HCT116 (cell line): ENCODE measurements around the gene GSG1L. TPM values are rescaled to one million over a fixed set of nuclear protein-coding genes. Genes with fewer than 3 reads are reported as not detected.
A peak's percentile ranks its signal among the peaks of the same experiment; 100 is the strongest.

Experiments used
- ATAC-seq: fragments of 200-7000 bp; cut with Tn5 transposase; 2 replicates; pipeline ENCODE4 v1.9.1; 2020; ENCODE audit warnings: mild to moderate bottlenecking, moderate library complexity
- BruUV-seq: library from RNA; stranded (reverse); fragments of 400-500 nt; replicated peaks from 2 replicates; lab custom pipeline; 2021; lab: Mats Ljungman, UMichigan
- CTCF ChIA-PET: fragments of 300-600 bp; sonication (Branson Sonifier 250); formaldehyde crosslinking; loops from one replicate; lab custom pipeline; 2021; ENCODE audit warnings: antibody characterized with exemption; lab: Charles Lee
- POLR2A ChIA-PET: fragments of 300-600, 350-600 bp; sonication (Branson Sonifier 250); formaldehyde crosslinking; loops from one replicate; lab custom pipeline; 2021; ENCODE audit warnings: antibody characterized with exemption; lab: Charles Lee
- RAD21 ChIA-PET, 2 experiments: fragments of 300-600 bp; sonication (Branson Sonifier 250); formaldehyde crosslinking; loops; one replicate each; lab custom pipeline; 2023; ENCODE audit warnings: low total read pairs in 2 of 2; ENCODE audit not compliant: uncharacterized antibody in 2 of 2, unreplicated experiment in 2 of 2, low non-redundant PET in 1 of 2; lab: Charles Lee
- DNase-seq: peaks from one replicate; pipeline ENCODE4 v3.0.0-alpha.2; 2010; ENCODE audit warnings: low read depth, low spot score
- H2AFZ ChIP-seq: fragments of 200-600 bp; shearing (Covaris generic), sonication (generic); 2 replicates; pipeline ENCODE4 v1.6.1; 2017; ENCODE audit warnings: low read depth, mixed run types, mixed read lengths, antibody characterized with exemption, low read length; ENCODE audit not compliant: poor library complexity, severe bottlenecking
- H3K27ac ChIP-seq: 2 replicates; pipeline ENCODE4 v1.5.1; 2012; ENCODE audit warnings: low read depth, low read length
- H3K27me3 ChIP-seq: fragments of 200-600 bp; sonication (generic); 2 replicates; pipeline ENCODE4 v1.6.1; 2016; ENCODE audit warnings: mixed run types, low read length, mixed read lengths; ENCODE audit not compliant: insufficient read depth
- H3K36me3 ChIP-seq, 2 experiments: fragments of 200-500 bp in 1 of 2; fragments of 200-600 bp in 1 of 2; sonication (Bioruptor generic) in 1 of 2; sonication (generic) in 1 of 2; 2 replicates each; pipeline versions ENCODE4 v1.5.1 to v1.6.1; 2014 to 2016; ENCODE audit warnings: low read length in 2 of 2, inconsistent platforms in 1 of 2, mixed read lengths in 1 of 2, mixed run types in 1 of 2; ENCODE audit not compliant: insufficient read depth in 2 of 2, control insufficient read depth in 1 of 2
- H3K4me1 ChIP-seq, 2 experiments: fragments of 200-600 bp in 1 of 2; sonication (generic) in 1 of 2; 2 replicates each; pipeline versions ENCODE4 v1.5.1 to v1.6.1; 2012 to 2017; ENCODE audit warnings: low read length in 2 of 2, inconsistent platforms in 1 of 2, mild to moderate bottlenecking in 1 of 2, mixed read lengths in 1 of 2, mixed run types in 1 of 2, moderate library complexity in 1 of 2; ENCODE audit not compliant: insufficient read depth in 2 of 2, control insufficient read depth in 1 of 2
- H3K4me2 ChIP-seq: fragments of 200-600 bp; sonication (generic); 2 replicates; pipeline ENCODE4 v1.6.1; 2017; ENCODE audit warnings: mixed run types, low read length, mixed read lengths
- H3K4me3 ChIP-seq, 2 experiments: fragments of 200-600 bp in 1 of 2; sonication (generic) in 1 of 2; replicated peaks in 1 of 2; 2 replicates each; pipeline ENCODE4 v1.5.1; 2011 to 2016; ENCODE audit warnings: low read length in 2 of 2, control low read depth in 1 of 2, low read depth in 1 of 2, mild to moderate bottlenecking in 1 of 2, mixed read lengths in 1 of 2, mixed run types in 1 of 2
- H3K79me2 ChIP-seq: fragments of 200-600 bp; sonication (generic); 2 replicates; pipeline ENCODE4 v1.6.1; 2017; ENCODE audit warnings: mild to moderate bottlenecking, mixed run types, low read length, moderate library complexity, mixed read lengths; ENCODE audit not compliant: insufficient read depth
- H3K9ac ChIP-seq: fragments of 200-600 bp; sonication (generic); 2 replicates; pipeline ENCODE4 v1.6.1; 2016; ENCODE audit warnings: low read length, mixed read lengths
- H3K9me2 ChIP-seq: fragments of 200-600 bp; sonication (generic), shearing (Covaris generic); 2 replicates; pipeline ENCODE4 v1.6.1; 2017; ENCODE audit warnings: mixed run types, mild to moderate bottlenecking, moderate library complexity; ENCODE audit not compliant: insufficient read depth
- H3K9me3 ChIP-seq, 2 experiments: fragments of 200-500 bp in 1 of 2; fragments of 200-600 bp in 1 of 2; sonication (Bioruptor generic) in 1 of 2; sonication (generic) in 1 of 2; 2 replicates each; pipeline ENCODE4 v1.6.1; 2014 to 2017; ENCODE audit warnings: low read length in 2 of 2, mixed read lengths in 2 of 2, inconsistent platforms in 1 of 2, low read depth in 1 of 2, mild to moderate bottlenecking in 1 of 2, mixed run types in 1 of 2, moderate library complexity in 1 of 2; ENCODE audit not compliant: control insufficient read depth in 1 of 2, insufficient read depth in 1 of 2
- H4K20me1 ChIP-seq: fragments of 200-600 bp; sonication (generic), shearing (Covaris generic); 2 replicates; pipeline ENCODE4 v1.6.1; 2017; ENCODE audit warnings: mixed run types, mild to moderate bottlenecking, moderate library complexity; ENCODE audit not compliant: insufficient read depth
- CBX3 ChIP-seq: IDR thresholded peaks from 2 replicates; pipeline ENCODE4 v1.6.1; 2012; ENCODE audit warnings: low read depth
- EGR1 ChIP-seq: IDR thresholded peaks from 2 replicates; pipeline ENCODE4 v1.6.1; 2012; ENCODE audit warnings: low read depth
- ELF1 ChIP-seq: IDR thresholded peaks from 2 replicates; pipeline ENCODE4 v1.6.1; 2012; ENCODE audit warnings: low read depth, borderline replicate concordance
- EZH2phosphoT487 ChIP-seq: fragments of 200-600 bp; IDR thresholded peaks from 2 replicates; pipeline ENCODE4 v1.6.1; 2018; ENCODE audit warnings: antibody characterized with exemption, borderline replicate concordance
- FOSL1 ChIP-seq: IDR thresholded peaks from 2 replicates; pipeline ENCODE4 v1.6.1; 2012; ENCODE audit warnings: low read depth
- SIN3A ChIP-seq: IDR thresholded peaks from 2 replicates; pipeline ENCODE4 v1.6.1; 2012; ENCODE audit warnings: low read depth
- SP1 ChIP-seq: IDR thresholded peaks from 2 replicates; pipeline ENCODE4 v1.6.1; 2012; ENCODE audit warnings: low read depth
- SRF ChIP-seq: IDR thresholded peaks from 2 replicates; pipeline ENCODE4 v1.6.1; 2012; ENCODE audit warnings: low read depth
- ZFX ChIP-seq: fragments of 450-650 bp; IDR thresholded peaks from 2 replicates; pipeline ENCODE4 v1.6.1; 2017
- intact Hi-C: fragments of 100-400 bp; cut with micrococcal nuclease; formaldehyde crosslinking; loops from 2 replicates; pipeline ENCODE4 v1.10.0; 2022
- total RNA-seq: library from RNA; stranded (reverse); gene quantifications from one replicate; pipeline ENCODE4 v1.2.1, GENCODE V29; 2021; ENCODE audit not compliant: unreplicated experiment
- TF ChIP-seq, protein P1 (sequence below): IDR thresholded peaks from 2 replicates; pipeline ENCODE4 v1.6.1; 2012; ENCODE audit warnings: low read depth
- TF ChIP-seq, protein P2 (sequence below): IDR thresholded peaks from 2 replicates; pipeline ENCODE4 v1.6.1; 2012
- TF ChIP-seq, protein P3 (sequence below), 3 experiments: fragments of 200-600 bp in 1 of 3; sonication (generic) in 1 of 3; IDR thresholded peaks in 2 of 3; conservative IDR thresholded peaks in 1 of 3; 2 replicates each; pipeline ENCODE4 v1.5.1; 2012 to 2017; ENCODE audit warnings: low read depth in 2 of 3, low read length in 2 of 3, antibody characterized with exemption in 1 of 3, borderline replicate concordance in 1 of 3, control low read depth in 1 of 3, mild to moderate bottlenecking in 1 of 3, mixed read lengths in 1 of 3, mixed run types in 1 of 3, moderate library complexity in 1 of 3; ENCODE audit not compliant: insufficient read depth in 1 of 3

The GSG1L gene
- total RNA-seq, 1 experiment from 2014 or later: not detected

DNA sequence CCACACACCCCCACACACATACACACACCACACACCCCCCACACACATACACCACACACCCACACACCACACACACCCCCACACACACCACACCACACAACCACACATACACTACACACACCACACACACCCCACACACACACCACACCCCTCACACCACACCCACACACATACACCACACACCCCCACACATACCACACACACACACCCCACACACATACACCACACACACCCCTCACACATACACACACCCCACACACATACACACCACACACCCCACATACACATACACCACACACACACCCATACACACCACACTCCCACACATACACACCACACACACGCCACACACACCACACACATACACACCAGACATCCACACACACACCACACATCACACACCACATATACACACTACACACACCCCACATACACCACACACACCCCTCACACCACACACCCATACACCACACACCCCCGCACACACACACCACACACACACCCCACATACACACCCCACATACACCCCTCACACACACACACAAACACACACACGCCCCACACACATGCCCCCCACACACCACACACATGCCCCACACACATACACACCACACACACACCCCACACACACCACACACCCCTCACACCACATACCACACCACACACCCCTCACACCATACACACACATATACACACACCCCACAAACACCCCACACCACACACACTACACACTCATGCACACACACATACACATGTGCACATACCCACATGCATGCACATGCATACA lies 25.9 kb upstream of the GSG1L start (continued):
- TF ChIP-seq, protein P1, sequence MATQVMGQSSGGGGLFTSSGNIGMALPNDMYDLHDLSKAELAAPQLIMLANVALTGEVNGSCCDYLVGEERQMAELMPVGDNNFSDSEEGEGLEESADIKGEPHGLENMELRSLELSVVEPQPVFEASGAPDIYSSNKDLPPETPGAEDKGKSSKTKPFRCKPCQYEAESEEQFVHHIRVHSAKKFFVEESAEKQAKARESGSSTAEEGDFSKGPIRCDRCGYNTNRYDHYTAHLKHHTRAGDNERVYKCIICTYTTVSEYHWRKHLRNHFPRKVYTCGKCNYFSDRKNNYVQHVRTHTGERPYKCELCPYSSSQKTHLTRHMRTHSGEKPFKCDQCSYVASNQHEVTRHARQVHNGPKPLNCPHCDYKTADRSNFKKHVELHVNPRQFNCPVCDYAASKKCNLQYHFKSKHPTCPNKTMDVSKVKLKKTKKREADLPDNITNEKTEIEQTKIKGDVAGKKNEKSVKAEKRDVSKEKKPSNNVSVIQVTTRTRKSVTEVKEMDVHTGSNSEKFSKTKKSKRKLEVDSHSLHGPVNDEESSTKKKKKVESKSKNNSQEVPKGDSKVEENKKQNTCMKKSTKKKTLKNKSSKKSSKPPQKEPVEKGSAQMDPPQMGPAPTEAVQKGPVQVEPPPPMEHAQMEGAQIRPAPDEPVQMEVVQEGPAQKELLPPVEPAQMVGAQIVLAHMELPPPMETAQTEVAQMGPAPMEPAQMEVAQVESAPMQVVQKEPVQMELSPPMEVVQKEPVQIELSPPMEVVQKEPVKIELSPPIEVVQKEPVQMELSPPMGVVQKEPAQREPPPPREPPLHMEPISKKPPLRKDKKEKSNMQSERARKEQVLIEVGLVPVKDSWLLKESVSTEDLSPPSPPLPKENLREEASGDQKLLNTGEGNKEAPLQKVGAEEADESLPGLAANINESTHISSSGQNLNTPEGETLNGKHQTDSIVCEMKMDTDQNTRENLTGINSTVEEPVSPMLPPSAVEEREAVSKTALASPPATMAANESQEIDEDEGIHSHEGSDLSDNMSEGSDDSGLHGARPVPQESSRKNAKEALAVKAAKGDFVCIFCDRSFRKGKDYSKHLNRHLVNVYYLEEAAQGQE: no peak
- no peak for TF ChIP-seq FOSL1
- TF ChIP-seq, protein P2, sequence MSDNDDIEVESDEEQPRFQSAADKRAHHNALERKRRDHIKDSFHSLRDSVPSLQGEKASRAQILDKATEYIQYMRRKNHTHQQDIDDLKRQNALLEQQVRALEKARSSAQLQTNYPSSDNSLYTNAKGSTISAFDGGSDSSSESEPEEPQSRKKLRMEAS: no peak
- no peak for TF ChIP-seq SIN3A
- no peak for TF ChIP-seq EZH2phosphoT487
- TF ChIP-seq CBX3: no peak
- TF ChIP-seq SRF: no peak
- TF ChIP-seq SP1: no peak
- no peak for TF ChIP-seq ZFX
- TF ChIP-seq ELF1: no peak
- no peak for TF ChIP-seq EGR1

DNA sequence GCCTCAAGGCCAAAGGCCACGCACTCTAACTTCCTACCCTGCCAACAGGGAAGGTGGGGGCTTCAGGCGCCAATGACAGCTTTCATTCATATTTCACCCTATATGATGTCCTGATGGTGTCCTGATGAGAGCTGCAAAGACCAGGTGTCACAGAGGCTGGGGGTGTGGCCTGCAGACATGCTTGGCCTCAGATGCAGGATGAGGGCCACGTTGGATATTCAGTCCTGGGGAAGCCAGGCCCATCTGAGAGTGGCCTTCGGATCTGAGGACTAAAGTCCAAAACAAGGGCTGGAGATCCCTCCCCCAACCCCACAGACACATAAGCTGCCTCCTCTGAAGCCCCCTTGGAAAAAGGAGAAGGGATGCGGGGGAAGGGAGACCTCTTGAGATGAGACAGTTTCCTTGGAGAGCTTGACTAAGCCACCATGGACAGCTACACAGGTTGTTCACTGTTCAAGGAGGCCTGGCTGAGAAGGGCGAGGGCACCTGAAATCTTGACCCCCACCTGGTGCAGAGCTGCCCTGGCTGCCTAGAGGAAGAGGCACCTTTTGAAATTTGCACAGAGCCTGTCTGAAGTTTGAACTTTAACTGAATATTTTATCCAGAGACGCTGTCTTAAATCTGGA lies 24.3 kb upstream of the GSG1L start:
- H4K20me1 ChIP-seq: no peaks in the 10 kb centered on the region
- TF ChIP-seq, protein P1: peak; percentile 58
- TF ChIP-seq, protein P3, sequence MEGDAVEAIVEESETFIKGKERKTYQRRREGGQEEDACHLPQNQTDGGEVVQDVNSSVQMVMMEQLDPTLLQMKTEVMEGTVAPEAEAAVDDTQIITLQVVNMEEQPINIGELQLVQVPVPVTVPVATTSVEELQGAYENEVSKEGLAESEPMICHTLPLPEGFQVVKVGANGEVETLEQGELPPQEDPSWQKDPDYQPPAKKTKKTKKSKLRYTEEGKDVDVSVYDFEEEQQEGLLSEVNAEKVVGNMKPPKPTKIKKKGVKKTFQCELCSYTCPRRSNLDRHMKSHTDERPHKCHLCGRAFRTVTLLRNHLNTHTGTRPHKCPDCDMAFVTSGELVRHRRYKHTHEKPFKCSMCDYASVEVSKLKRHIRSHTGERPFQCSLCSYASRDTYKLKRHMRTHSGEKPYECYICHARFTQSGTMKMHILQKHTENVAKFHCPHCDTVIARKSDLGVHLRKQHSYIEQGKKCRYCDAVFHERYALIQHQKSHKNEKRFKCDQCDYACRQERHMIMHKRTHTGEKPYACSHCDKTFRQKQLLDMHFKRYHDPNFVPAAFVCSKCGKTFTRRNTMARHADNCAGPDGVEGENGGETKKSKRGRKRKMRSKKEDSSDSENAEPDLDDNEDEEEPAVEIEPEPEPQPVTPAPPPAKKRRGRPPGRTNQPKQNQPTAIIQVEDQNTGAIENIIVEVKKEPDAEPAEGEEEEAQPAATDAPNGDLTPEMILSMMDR (IDR thresholded peaks at IDR 0.05 in 2 of 3, conservative IDR thresholded peaks at IDR 0.05 in 1 of 3; ENCODE audit: borderline replicate concordance in 1 of 3, insufficient read depth in 1 of 3, low read depth in 2 of 3, low read length in 2 of 3): no peak
- peaks cover 0 to 16% of the 10 kb centered on the region in 2 experiments; a peak in 2 of 4 replicates for H3K4me1 ChIP-seq
- no peaks in the 10 kb centered on the region for H3K79me2 ChIP-seq
- no peaks in the 10 kb centered on the region for H3K27me3 ChIP-seq
- ChIA-PET RAD21 (no interaction called here), CTCF (no interaction called here), POLR2A (no interaction called here)
- no peaks in the 10 kb centered on the region for H3K9me2 ChIP-seq
- no peak overlapping the region for H3K9ac ChIP-seq
- H3K4me2 ChIP-seq: no peak overlapping the region
- no peak for DNase-seq
- H3K36me3 ChIP-seq: 0 out of 4 replicates have a peak, but pooled peaks cover 0 to 3% of the 10 kb centered on the region in 2 experiments
- intact Hi-C loops: no loop called here
- no peak overlapping the region for H3K27ac ChIP-seq
- no peak overlapping the region for H2AFZ ChIP-seq
- no peaks in the 10 kb centered on the region for H3K9me3 ChIP-seq
- BruUV-seq: no TSS peak
- 0 out of 2 replicates have a peak, but pooled peaks have one; percentile 21 for ATAC-seq
- H3K4me3 ChIP-seq: no peak overlapping the region
